DOHH2 (cell line): ENCODE results near the gene AGO4.

Experiments used
- H3F3A ChIP-seq: fragments of 200-600 bp; sonication (generic), shearing (Covaris generic); 2 replicates; pipeline ENCODE4 v1.6.0; 2016; ENCODE audit warnings: antibody characterized with exemption, mild to moderate bottlenecking; ENCODE audit not compliant: control insufficient read depth, insufficient read depth
- H3K27ac ChIP-seq: fragments of 200-600 bp; sonication (generic); 2 replicates; pipeline ENCODE4 v1.5.1; 2014; ENCODE audit warnings: low read depth, mild to moderate bottlenecking, low read length, moderate library complexity
- H3K27me3 ChIP-seq: fragments of 200-600 bp; sonication (generic); 2 replicates; pipeline ENCODE4 v1.6.1; 2014; ENCODE audit warnings: mild to moderate bottlenecking, low read length, mixed read lengths; ENCODE audit not compliant: control insufficient read depth
- H3K36me3 ChIP-seq: fragments of 200-600 bp; sonication (generic); 2 replicates; pipeline ENCODE4 v1.6.1; 2014; ENCODE audit warnings: mild to moderate bottlenecking, low read length, moderate library complexity, mixed read lengths; ENCODE audit not compliant: control insufficient read depth
- H3K4me1 ChIP-seq: fragments of 200-600 bp; sonication (generic); 2 replicates; pipeline ENCODE4 v1.6.1; 2014; ENCODE audit warnings: mild to moderate bottlenecking, low read length, mixed read lengths; ENCODE audit not compliant: control insufficient read depth
- H3K4me2 ChIP-seq: fragments of 200-600 bp; sonication (generic); 2 replicates; pipeline ENCODE4 v1.6.0; 2014; ENCODE audit warnings: mild to moderate bottlenecking, low read length, moderate library complexity
- H3K4me3 ChIP-seq: fragments of 200-600 bp; sonication (generic); 2 replicates; pipeline ENCODE4 v1.5.1; 2014; ENCODE audit warnings: mild to moderate bottlenecking, low read length, mixed read lengths
- H3K79me2 ChIP-seq: fragments of 200-600 bp; sonication (generic); 2 replicates; pipeline ENCODE4 v1.6.1; 2014; ENCODE audit warnings: mild to moderate bottlenecking, low read length, mixed read lengths; ENCODE audit not compliant: control insufficient read depth
- H3K9me2 ChIP-seq: fragments of 200-600 bp; sonication (generic); replicated peaks from 2 replicates; pipeline ENCODE4 v1.6.1; 2014; ENCODE audit warnings: mild to moderate bottlenecking, low read length, mixed read lengths; ENCODE audit not compliant: control insufficient read depth
- H3K9me3 ChIP-seq: fragments of 200-600 bp; sonication (generic); 2 replicates; pipeline ENCODE4 v1.6.1; 2014; ENCODE audit warnings: antibody characterized with exemption, low read length, mixed read lengths; ENCODE audit not compliant: control insufficient read depth, insufficient read depth
- H4K20me1 ChIP-seq: fragments of 200-600 bp; sonication (generic); 2 replicates; pipeline ENCODE4 v1.6.0; 2014; ENCODE audit warnings: low read depth, mild to moderate bottlenecking, antibody characterized with exemption, low read length, moderate library complexity; ENCODE audit not compliant: control insufficient read depth, insufficient read depth
- CTCF ChIP-seq: fragments of 200-600 bp; sonication (generic); IDR thresholded peaks from one replicate; pipeline ENCODE4 v1.5.1; 2014; ENCODE audit warnings: antibody characterized with exemption, mild to moderate bottlenecking, low read depth, low read length; ENCODE audit not compliant: poor library complexity, severe bottlenecking
- EZH2phosphoT487 ChIP-seq: fragments of 200-600 bp; sonication (generic); IDR thresholded peaks from 2 replicates; pipeline ENCODE4 v1.6.1; 2017; ENCODE audit warnings: borderline replicate concordance, mild to moderate bottlenecking, antibody characterized with exemption, low read length, moderate library complexity, mixed read lengths

Gene AGO4

DNA sequence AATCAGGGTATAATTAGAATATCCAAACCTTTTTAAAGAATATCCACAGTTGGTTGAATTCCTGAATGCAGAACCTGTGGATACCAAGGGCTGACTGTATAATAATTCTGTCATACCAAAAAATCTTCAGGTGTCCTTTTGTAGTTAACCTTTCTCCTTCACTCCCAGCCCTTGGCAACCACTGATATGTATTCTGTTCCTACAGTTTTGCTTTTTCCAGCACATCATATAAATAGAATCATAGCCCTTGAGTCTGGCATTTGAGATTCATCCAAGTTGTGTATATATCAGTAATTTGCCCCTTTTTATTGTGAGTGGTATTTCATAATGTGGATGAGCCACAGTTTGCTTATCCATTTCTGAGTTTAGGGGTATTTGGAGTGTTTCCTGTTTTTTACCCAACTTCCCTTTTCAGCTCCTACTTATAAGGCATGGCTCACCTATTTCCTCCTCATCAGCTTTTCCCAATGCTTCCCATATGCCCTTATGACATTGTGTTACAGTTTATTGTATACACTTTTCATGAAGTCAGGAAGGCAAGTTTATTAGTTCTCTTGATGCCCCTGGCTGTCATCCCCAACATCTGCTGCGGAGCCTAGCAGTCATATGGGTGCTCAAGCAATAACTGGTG, 40.2 kb downstream of the AGO4 start:
- Histone ChIP-seq H3K79me2 (no peaks in the 10 kb centered on the region), H3K36me3 (peaks cover 12% of the 10 kb centered on the region), H3K27me3 (no peaks in the 10 kb centered on the region), H3K4me3 (no peak overlapping the region), H3K9me3 (no peaks in the 10 kb centered on the region), H3F3A (no peaks in the 10 kb centered on the region), H3K4me1 (no peaks in the 10 kb centered on the region), H3K27ac (no peak overlapping the region), H3K9me2 (no peaks in the 10 kb centered on the region), H4K20me1 (no peaks in the 10 kb centered on the region), H3K4me2 (no peak overlapping the region)
- TF ChIP-seq EZH2phosphoT487 (no peak), CTCF (no peak)

DNA sequence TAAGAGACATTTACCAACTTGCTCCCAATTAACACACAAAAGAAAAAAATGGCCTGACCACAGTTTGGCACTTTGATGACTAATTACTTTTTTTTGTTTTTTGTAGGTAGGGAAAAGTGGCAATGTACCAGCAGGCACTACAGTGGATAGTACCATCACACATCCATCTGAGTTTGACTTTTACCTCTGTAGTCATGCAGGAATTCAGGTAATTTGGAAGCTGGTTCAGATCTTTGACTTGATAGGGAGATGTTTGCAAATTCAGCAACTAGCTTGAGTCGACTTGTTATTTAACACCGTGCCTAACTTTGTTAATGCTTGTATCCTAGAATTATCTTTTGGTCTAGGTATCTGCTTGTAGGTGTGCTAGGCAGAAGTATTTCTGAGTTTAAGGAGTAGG, 42.2 kb downstream of the AGO4 start:
- Histone ChIP-seq H3K4me3 (no peak overlapping the region), H3F3A (no peaks in the 10 kb centered on the region), H3K27ac (no peak overlapping the region), H3K9me3 (no peaks in the 10 kb centered on the region), H3K36me3 (peaks cover 22% of the 10 kb centered on the region), H4K20me1 (no peaks in the 10 kb centered on the region), H3K4me1 (no peaks in the 10 kb centered on the region), H3K27me3 (no peaks in the 10 kb centered on the region), H3K79me2 (no peaks in the 10 kb centered on the region), H3K9me2 (no peaks in the 10 kb centered on the region), H3K4me2 (no peak overlapping the region)
- TF ChIP-seq EZH2phosphoT487 = no peak
- no peak for TF ChIP-seq CTCF

DNA sequence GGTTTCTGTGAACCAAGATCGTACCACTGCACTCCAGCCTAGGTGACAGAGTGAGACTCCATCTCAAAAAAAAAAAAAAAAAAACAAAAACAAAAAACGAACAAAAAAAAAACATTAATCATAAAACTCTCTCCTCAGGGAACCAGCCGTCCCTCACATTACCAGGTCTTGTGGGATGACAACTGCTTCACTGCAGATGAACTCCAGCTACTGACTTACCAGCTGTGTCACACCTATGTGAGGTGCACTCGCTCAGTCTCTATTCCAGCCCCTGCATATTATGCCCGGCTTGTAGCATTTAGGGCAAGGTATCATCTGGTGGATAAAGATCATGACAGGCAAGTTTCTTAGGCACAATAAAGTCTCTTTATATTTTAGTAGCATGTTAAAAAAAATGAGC, 42.9 kb downstream of the AGO4 start:
- no peaks in the 10 kb centered on the region for H3K27me3 ChIP-seq
- no peaks in the 10 kb centered on the region for H3F3A ChIP-seq
- H4K20me1 ChIP-seq = no peaks in the 10 kb centered on the region
- H3K27ac ChIP-seq = no peak overlapping the region
- H3K79me2 ChIP-seq = no peaks in the 10 kb centered on the region
- TF ChIP-seq EZH2phosphoT487 = no peak
- TF ChIP-seq CTCF = no peak
- peaks cover 22% of the 10 kb centered on the region for H3K36me3 ChIP-seq
- H3K9me2 ChIP-seq = no peaks in the 10 kb centered on the region
- H3K4me2 ChIP-seq = no peak overlapping the region
- no peaks in the 10 kb centered on the region for H3K9me3 ChIP-seq
- no peaks in the 10 kb centered on the region for H3K4me1 ChIP-seq
- no peak overlapping the region for H3K4me3 ChIP-seq
